ENCODE results near the gene C1orf74.

The C1orf74 gene

GRCh38 chr1:209769971-209770370, 14.4 kb downstream of the C1orf74 start:
- no peak for DNase-seq (ENCODE audit: low spot score)

- peak; percentile 35 for DNase-seq (ENCODE audit: low spot score)
Observed at GRCh38 chr1:209769171-209769904, 15.0 kb downstream of the C1orf74 start.

GRCh38 chr1:209768354-209768774, 16.0 kb downstream of the C1orf74 start:
- DNase-seq (ENCODE audit: low spot score), result no peak

- DNase-seq (ENCODE audit: low spot score), result no peak
Observed at GRCh38 chr1:209767706-209768105, 16.7 kb downstream of the C1orf74 start.

GRCh38 chr1:209767096-209767495, 17.3 kb downstream of the C1orf74 start:
- no peak for DNase-seq (ENCODE audit: low spot score)

- no peak for DNase-seq (ENCODE audit: low spot score)
Observed at GRCh38 chr1:209766051-209766450, 18.3 kb downstream of the C1orf74 start.

- no peak for DNase-seq (ENCODE audit: low spot score)
Observed at GRCh38 chr1:209761011-209761635, 23.2 kb downstream of the C1orf74 start.

- no peak for DNase-seq (ENCODE audit: low spot score)
Observed at GRCh38 chr1:209759829-209760359, 24.5 kb downstream of the C1orf74 start.

GRCh38 chr1:209758400-209758799, 26.0 kb downstream of the C1orf74 start:
- DNase-seq (ENCODE audit: low spot score), result no peak

GRCh38 chr1:209756615-209757445, 27.5 kb downstream of the C1orf74 start:
- DNase-seq (ENCODE audit: low spot score), result no peak

GRCh38 chr1:209755926-209756614, 28.3 kb downstream of the C1orf74 start, which contains the start of gene TRAF3IP3:
TRAF3IP3 (plus strand) TSS chr1:209756053; CDS start chr1:209760040, 3,987 bp downstream.
- DNase-seq (ENCODE audit: low spot score), result no peak

GRCh38 chr1:209755256-209755655, 29.1 kb downstream of the C1orf74 start:
- no peak for DNase-seq (ENCODE audit: low spot score)

GRCh38 chr1:209752890-209753289, 31.5 kb downstream of the C1orf74 start:
- no peak for DNase-seq (ENCODE audit: low spot score)

- no peak for DNase-seq (ENCODE audit: low spot score)
Observed at GRCh38 chr1:209751627-209752231, 32.6 kb downstream of the C1orf74 start.

GRCh38 chr1:209749670-209750323, 34.6 kb downstream of the C1orf74 start:
- no peak for DNase-seq (ENCODE audit: low spot score)

- DNase-seq (ENCODE audit: low spot score), result no peak
Observed at GRCh38 chr1:209749205-209749604, 35.2 kb downstream of the C1orf74 start.

GRCh38 chr1:209748620-209749019, 35.7 kb downstream of the C1orf74 start:
- no peak for DNase-seq (ENCODE audit: low spot score)

GRCh38 chr1:209747580-209748262, 36.6 kb downstream of the C1orf74 start:
- peak; percentile 98 for DNase-seq (ENCODE audit: low spot score)

- DNase-seq (ENCODE audit: low spot score), result no peak
Observed at GRCh38 chr1:209746451-209747165, 37.8 kb downstream of the C1orf74 start.

- no peak for DNase-seq (ENCODE audit: low spot score)
Observed at GRCh38 chr1:209743145-209743482, 41.2 kb downstream of the C1orf74 start.

Data from SW480 (cell line).